Measurements from ENCODE around the gene CAB39. TPM values are rescaled to one million over a fixed set of nuclear protein-coding genes. Genes with fewer than 3 reads are reported as not detected.

Gene CAB39
- polyA plus RNA-seq, 1 donor (not counting 4 experiments of a cell fraction or from before 2014, with no cell fraction given): 120 TPM

GRCh38 chr2:230863442-230864121, 150.9 kb downstream of the CAB39 start:
- no peak overlapping the region for H3K4me2 ChIP-seq (ENCODE audit: control insufficient read depth, extremely low read depth, insufficient read depth, low read depth, low read length)
- dilution Hi-C loops (cut with MboI; ENCODE audit: extremely low pct_ligation_motif_present, low sequenced_read_pairs): no loop called here
- no peaks in the 10 kb centered on the region for H3K79me2 ChIP-seq (ENCODE audit: control insufficient read depth, insufficient read depth, low read length)
- no peaks in the 10 kb centered on the region for H3K9me3 ChIP-seq (ENCODE audit: control insufficient read depth, low read depth, low read length)
- no peaks in the 10 kb centered on the region for H3K36me3 ChIP-seq (ENCODE audit: control insufficient read depth in 2 of 2, extremely low read depth in 1 of 2, insufficient read depth in 2 of 2, low read length in 2 of 2)
- no peak for DNase-seq (ENCODE audit: low read depth, low spot score)
- no peak for FAIRE-seq
- H3K9ac ChIP-seq (ENCODE audit: control insufficient read depth, extremely low read depth, insufficient read depth, low read length): no peak overlapping the region
- TF ChIP-seq CTCF (optimal IDR thresholded peaks at IDR 0.05 in 1 of 3, IDR thresholded peaks at IDR 0.05 in 1 of 3, conservative IDR thresholded peaks at IDR 0.05 in 1 of 3; ENCODE audit: extremely low read depth in 1 of 3, insufficient read depth in 2 of 3, low read length in 3 of 3) (no peak), EZH2 (IDR thresholded peaks at IDR 0.05; ENCODE audit: low read length) (no peak)
- no peak overlapping the region for H3K4me3 ChIP-seq (ENCODE audit: control insufficient read depth in 2 of 3, extremely low read depth in 1 of 3, insufficient read depth in 2 of 3, low read depth in 1 of 3, low read length in 3 of 3)
- no peaks in the 10 kb centered on the region for H4K20me1 ChIP-seq (ENCODE audit: control insufficient read depth, extremely low read depth, insufficient read depth, low read length)
- H3K27me3 ChIP-seq (ENCODE audit: control insufficient read depth, extremely low read depth, insufficient read depth, low read length): peaks cover 25% of the 10 kb centered on the region
- peaks cover 7% of the 10 kb centered on the region for H3K4me1 ChIP-seq (ENCODE audit: control insufficient read depth, extremely low read depth, insufficient read depth, low read length)
- no peaks in the 10 kb centered on the region for H3K9me1 ChIP-seq (ENCODE audit: control insufficient read depth, extremely low read depth, insufficient read depth, low read length)
- no peak overlapping the region for H3K27ac ChIP-seq (ENCODE audit: control insufficient read depth, insufficient read depth, low read length)
- H2AFZ ChIP-seq (ENCODE audit: control insufficient read depth, low read length): no peak overlapping the region

GRCh38 chr2:230864122-230864604, 151.5 kb downstream of the CAB39 start:
- no peak for DNase-seq (ENCODE audit: low read depth, low spot score)
- dilution Hi-C loops (cut with MboI; ENCODE audit: extremely low pct_ligation_motif_present, low sequenced_read_pairs): no loop called here
- H3K4me3 ChIP-seq (ENCODE audit: control insufficient read depth in 2 of 3, extremely low read depth in 1 of 3, insufficient read depth in 2 of 3, low read depth in 1 of 3, low read length in 3 of 3): peak overlapping the region; percentile 71 to 77 (median 77)
- TF ChIP-seq EZH2 (IDR thresholded peaks at IDR 0.05; ENCODE audit: low read length) (no peak), CTCF (optimal IDR thresholded peaks at IDR 0.05 in 1 of 3, IDR thresholded peaks at IDR 0.05 in 1 of 3, conservative IDR thresholded peaks at IDR 0.05 in 1 of 3; ENCODE audit: extremely low read depth in 1 of 3, insufficient read depth in 2 of 3, low read length in 3 of 3) (no peak)
- peak overlapping the region; percentile 92 for H2AFZ ChIP-seq (ENCODE audit: control insufficient read depth, low read length)
- no peaks in the 10 kb centered on the region for H4K20me1 ChIP-seq (ENCODE audit: control insufficient read depth, extremely low read depth, insufficient read depth, low read length)
- H3K9me1 ChIP-seq (ENCODE audit: control insufficient read depth, extremely low read depth, insufficient read depth, low read length): no peaks in the 10 kb centered on the region
- H3K79me2 ChIP-seq (ENCODE audit: control insufficient read depth, insufficient read depth, low read length): no peaks in the 10 kb centered on the region
- peaks cover 7% of the 10 kb centered on the region for H3K4me1 ChIP-seq (ENCODE audit: control insufficient read depth, extremely low read depth, insufficient read depth, low read length)
- no peaks in the 10 kb centered on the region for H3K36me3 ChIP-seq (ENCODE audit: control insufficient read depth in 2 of 2, extremely low read depth in 1 of 2, insufficient read depth in 2 of 2, low read length in 2 of 2)
- H3K4me2 ChIP-seq (ENCODE audit: control insufficient read depth, extremely low read depth, insufficient read depth, low read depth, low read length): peak overlapping the region; percentile 85
- H3K9ac ChIP-seq (ENCODE audit: control insufficient read depth, extremely low read depth, insufficient read depth, low read length): peak overlapping the region; percentile 40
- no peaks in the 10 kb centered on the region for H3K9me3 ChIP-seq (ENCODE audit: control insufficient read depth, low read depth, low read length)
- FAIRE-seq: no peak
- H3K27ac ChIP-seq (ENCODE audit: control insufficient read depth, insufficient read depth, low read length): no peak overlapping the region
- peaks cover 25% of the 10 kb centered on the region for H3K27me3 ChIP-seq (ENCODE audit: control insufficient read depth, extremely low read depth, insufficient read depth, low read length)

All from keratinocyte (primary cell).